ENCODE data around the gene MAML2.

DNA sequence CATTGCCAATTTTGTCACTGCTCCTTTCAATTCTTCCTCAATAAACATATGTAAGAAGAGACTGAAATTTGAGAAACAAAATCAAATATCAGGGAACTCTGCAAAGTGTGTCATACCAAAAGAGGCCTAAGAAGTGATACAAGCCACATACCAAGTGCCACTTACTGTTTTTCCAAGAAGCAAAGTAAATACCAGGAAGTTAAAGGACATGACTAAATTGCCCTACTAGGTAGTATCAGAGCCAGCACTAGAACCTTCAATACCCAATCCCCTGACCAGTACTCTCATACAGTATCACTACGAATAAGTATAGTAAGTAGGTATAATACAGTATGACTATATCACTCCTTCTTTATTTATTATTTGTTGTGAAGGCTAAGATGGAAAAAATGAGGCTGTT is 13.6 kb downstream of the MAML2 start:
- TF ChIP-seq, protein P1, sequence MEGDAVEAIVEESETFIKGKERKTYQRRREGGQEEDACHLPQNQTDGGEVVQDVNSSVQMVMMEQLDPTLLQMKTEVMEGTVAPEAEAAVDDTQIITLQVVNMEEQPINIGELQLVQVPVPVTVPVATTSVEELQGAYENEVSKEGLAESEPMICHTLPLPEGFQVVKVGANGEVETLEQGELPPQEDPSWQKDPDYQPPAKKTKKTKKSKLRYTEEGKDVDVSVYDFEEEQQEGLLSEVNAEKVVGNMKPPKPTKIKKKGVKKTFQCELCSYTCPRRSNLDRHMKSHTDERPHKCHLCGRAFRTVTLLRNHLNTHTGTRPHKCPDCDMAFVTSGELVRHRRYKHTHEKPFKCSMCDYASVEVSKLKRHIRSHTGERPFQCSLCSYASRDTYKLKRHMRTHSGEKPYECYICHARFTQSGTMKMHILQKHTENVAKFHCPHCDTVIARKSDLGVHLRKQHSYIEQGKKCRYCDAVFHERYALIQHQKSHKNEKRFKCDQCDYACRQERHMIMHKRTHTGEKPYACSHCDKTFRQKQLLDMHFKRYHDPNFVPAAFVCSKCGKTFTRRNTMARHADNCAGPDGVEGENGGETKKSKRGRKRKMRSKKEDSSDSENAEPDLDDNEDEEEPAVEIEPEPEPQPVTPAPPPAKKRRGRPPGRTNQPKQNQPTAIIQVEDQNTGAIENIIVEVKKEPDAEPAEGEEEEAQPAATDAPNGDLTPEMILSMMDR (IDR thresholded peaks at IDR 0.05): no peak
- no peak for TF ChIP-seq POLR2A (IDR thresholded peaks at IDR 0.05; ENCODE audit: low read depth)
- no peak for TF ChIP-seq POLR2AphosphoS5 (IDR thresholded peaks at IDR 0.05)

Data from esophagus muscularis mucosa (tissue), 3 donors.